PC-9 (cell line): ENCODE measurements around the gene SLC39A10.

ENCODE experiments used
- EZH2 ChIP-seq: fragments of 200-600 bp; sonication (generic); IDR thresholded peaks from 2 replicates; pipeline ENCODE4 v1.8.0; 2017; ENCODE audit warnings: antibody characterized with exemption, low read depth
- TF ChIP-seq, protein P1 (sequence below): fragments of 200-600 bp; sonication (generic); conservative IDR thresholded peaks from 2 replicates; pipeline ENCODE4 v1.6.1; 2017; ENCODE audit warnings: mixed run types, antibody characterized with exemption, mild to moderate bottlenecking, moderate library complexity

DNA sequence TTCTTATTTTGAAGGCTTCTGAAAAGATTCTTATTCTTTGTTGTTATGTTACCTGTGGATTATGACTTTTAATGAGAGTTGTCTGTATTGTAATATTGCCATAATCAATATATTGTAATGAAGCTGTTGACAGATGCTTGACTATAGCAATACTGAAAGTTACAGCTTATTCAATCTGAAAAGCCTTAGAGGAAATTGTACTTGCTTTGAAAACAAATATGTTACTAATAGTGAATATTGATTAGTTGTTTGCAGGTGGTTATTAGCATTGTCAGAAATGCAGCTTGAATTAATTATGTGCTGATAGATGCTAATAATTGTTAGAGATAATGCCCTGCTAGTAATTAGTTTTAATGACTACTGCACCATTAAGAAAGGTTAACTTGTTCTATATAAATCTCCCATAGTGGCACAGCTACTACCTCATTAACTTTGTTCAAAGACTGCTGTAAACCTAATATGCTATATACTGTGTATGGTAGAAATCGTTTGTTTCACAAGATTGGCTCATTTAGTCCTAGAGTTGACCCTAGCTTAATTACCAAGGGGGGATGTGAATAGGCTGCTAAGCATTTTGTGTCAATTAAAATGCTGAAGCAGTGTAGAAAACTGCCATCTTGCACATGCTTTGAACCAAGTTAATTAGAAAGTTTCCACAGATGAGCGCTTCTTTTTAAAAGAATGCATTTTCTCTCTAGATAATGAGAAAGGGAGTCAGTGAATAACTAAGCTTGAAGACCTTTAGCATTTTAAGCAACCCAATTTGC, 30.5 kb downstream of the SLC39A10 start:
- TF ChIP-seq, protein P1, sequence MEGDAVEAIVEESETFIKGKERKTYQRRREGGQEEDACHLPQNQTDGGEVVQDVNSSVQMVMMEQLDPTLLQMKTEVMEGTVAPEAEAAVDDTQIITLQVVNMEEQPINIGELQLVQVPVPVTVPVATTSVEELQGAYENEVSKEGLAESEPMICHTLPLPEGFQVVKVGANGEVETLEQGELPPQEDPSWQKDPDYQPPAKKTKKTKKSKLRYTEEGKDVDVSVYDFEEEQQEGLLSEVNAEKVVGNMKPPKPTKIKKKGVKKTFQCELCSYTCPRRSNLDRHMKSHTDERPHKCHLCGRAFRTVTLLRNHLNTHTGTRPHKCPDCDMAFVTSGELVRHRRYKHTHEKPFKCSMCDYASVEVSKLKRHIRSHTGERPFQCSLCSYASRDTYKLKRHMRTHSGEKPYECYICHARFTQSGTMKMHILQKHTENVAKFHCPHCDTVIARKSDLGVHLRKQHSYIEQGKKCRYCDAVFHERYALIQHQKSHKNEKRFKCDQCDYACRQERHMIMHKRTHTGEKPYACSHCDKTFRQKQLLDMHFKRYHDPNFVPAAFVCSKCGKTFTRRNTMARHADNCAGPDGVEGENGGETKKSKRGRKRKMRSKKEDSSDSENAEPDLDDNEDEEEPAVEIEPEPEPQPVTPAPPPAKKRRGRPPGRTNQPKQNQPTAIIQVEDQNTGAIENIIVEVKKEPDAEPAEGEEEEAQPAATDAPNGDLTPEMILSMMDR = no peak
- TF ChIP-seq EZH2 = no peak
